GM18502 (cell line): ENCODE data around the gene LYVE1.

Experiments
- ATAC-seq: cut with Tn5 transposase; IDR thresholded peaks from one replicate; pipeline ENCODE4 v1.9.1; 2021; ENCODE audit warnings: mild to moderate bottlenecking; ENCODE audit not compliant: unreplicated experiment, poor library complexity

The LYVE1 gene

GRCh38 chr11:10528121-10528520 is 40.3 kb downstream of the LYVE1 start:
- ATAC-seq, result no peak

- ATAC-seq, result peak; percentile 73
Measured at GRCh38 chr11:10526974-10527918, 41.2 kb downstream of the LYVE1 start.

- no peak for ATAC-seq
Measured at GRCh38 chr11:10524471-10524870, 44.0 kb downstream of the LYVE1 start.

- ATAC-seq, result no peak
Measured at GRCh38 chr11:10522921-10523320, 45.5 kb downstream of the LYVE1 start.

- no peak for ATAC-seq
Measured at GRCh38 chr11:10522276-10522675, 46.2 kb downstream of the LYVE1 start.

GRCh38 chr11:10520562-10520961 is 47.9 kb downstream of the LYVE1 start:
- ATAC-seq, result no peak

- ATAC-seq, result no peak
Measured at GRCh38 chr11:10519630-10520029, 48.8 kb downstream of the LYVE1 start.

GRCh38 chr11:10518891-10519290 is 49.6 kb downstream of the LYVE1 start:
- ATAC-seq, result no peak

- ATAC-seq, result no peak
Measured at GRCh38 chr11:10518123-10518522, 50.3 kb downstream of the LYVE1 start.

- no peak for ATAC-seq
Measured at GRCh38 chr11:10515418-10515817, 53.0 kb downstream of the LYVE1 start.

GRCh38 chr11:10514709-10515108 is 53.8 kb downstream of the LYVE1 start:
- ATAC-seq, result no peak

GRCh38 chr11:10514202-10514601 is 54.3 kb downstream of the LYVE1 start:
- ATAC-seq, result no peak

GRCh38 chr11:10511181-10511621 is 57.3 kb downstream of the LYVE1 start:
- no peak for ATAC-seq
